H9 (cell line): ENCODE data around the gene F2RL3. TPM values are rescaled to one million over a fixed set of nuclear protein-coding genes. Genes with fewer than 3 reads are reported as not detected.

ENCODE experiments used
- DNase-seq: peaks from one replicate; pipeline ENCODE4 v3.0.0-alpha.2; 2017
- H2AFZ ChIP-seq: one replicate; pipeline ENCODE4 v1.6.1; 2013; ENCODE audit warnings: mild to moderate bottlenecking, low read length, control low read depth, moderate library complexity
- H2AK5ac ChIP-seq: 2 replicates; pipeline ENCODE4 v1.6.1; 2013; ENCODE audit warnings: low read length, control low read depth, mixed read lengths; ENCODE audit not compliant: insufficient read length
- H2BK120ac ChIP-seq: one replicate; pipeline ENCODE4 v1.6.1; 2013; ENCODE audit warnings: low read depth, mild to moderate bottlenecking, low read length, control low read depth, inconsistent platforms; ENCODE audit not compliant: poor library complexity, severe bottlenecking
- H2BK12ac ChIP-seq: 2 replicates; pipeline ENCODE4 v1.6.1; 2013; ENCODE audit warnings: low read length, control low read depth, mixed read lengths, low read depth; ENCODE audit not compliant: insufficient read length
- H2BK15ac ChIP-seq: 2 replicates; pipeline ENCODE4 v1.6.1; 2013; ENCODE audit warnings: low read depth, low read length, control low read depth
- H2BK20ac ChIP-seq: one replicate; pipeline ENCODE4 v1.6.1; 2013; ENCODE audit warnings: low read depth, mild to moderate bottlenecking, low read length, control low read depth, inconsistent platforms; ENCODE audit not compliant: poor library complexity, severe bottlenecking
- H2BK5ac ChIP-seq: 2 replicates; pipeline ENCODE4 v1.6.1; 2013; ENCODE audit warnings: low read length, control low read depth, mixed read lengths; ENCODE audit not compliant: insufficient read length
- H3K14ac ChIP-seq: 2 replicates; pipeline ENCODE4 v1.6.1; 2013; ENCODE audit warnings: low read length, control low read depth; ENCODE audit not compliant: insufficient read depth
- H3K18ac ChIP-seq: 2 replicates; pipeline ENCODE4 v1.6.1; 2013; ENCODE audit warnings: low read depth, mild to moderate bottlenecking, mixed read lengths, low read length, control low read depth; ENCODE audit not compliant: insufficient read length
- H3K23ac ChIP-seq: 2 replicates; pipeline ENCODE4 v1.6.1; 2013; ENCODE audit warnings: low read length, control low read depth, mixed read lengths, low read depth; ENCODE audit not compliant: insufficient read length
- H3K23me2 ChIP-seq: 2 replicates; pipeline ENCODE4 v1.6.1; 2013; ENCODE audit warnings: low read depth, mild to moderate bottlenecking, mixed read lengths, low read length, control low read depth; ENCODE audit not compliant: insufficient read length, poor library complexity, severe bottlenecking
- H3K27ac ChIP-seq: 2 replicates; pipeline ENCODE4 v1.5.1; 2013; ENCODE audit warnings: low read length, control low read depth, mixed read lengths, low read depth; ENCODE audit not compliant: insufficient read length
- H3K27me3 ChIP-seq: 2 replicates; pipeline ENCODE4 v1.6.1; 2013; ENCODE audit warnings: low read length, control low read depth, inconsistent platforms; ENCODE audit not compliant: insufficient read depth
- H3K4ac ChIP-seq: 2 replicates; pipeline ENCODE4 v1.6.1; 2013; ENCODE audit warnings: low read depth, mild to moderate bottlenecking, control low read depth, inconsistent platforms, low read length, moderate library complexity
- H3K4me1 ChIP-seq: 2 replicates; pipeline ENCODE4 v1.6.1; 2013; ENCODE audit warnings: low read length, control low read depth, inconsistent platforms; ENCODE audit not compliant: insufficient read depth
- H3K4me2 ChIP-seq: 2 replicates; pipeline ENCODE4 v1.6.1; 2013; ENCODE audit warnings: low read length, control low read depth, mixed read lengths; ENCODE audit not compliant: insufficient read length, insufficient read depth
- H3K56ac ChIP-seq: 2 replicates; pipeline ENCODE4 v1.6.1; 2013; ENCODE audit warnings: low read depth, mild to moderate bottlenecking, mixed read lengths, low read length, control low read depth; ENCODE audit not compliant: insufficient read length
- H3K79me1 ChIP-seq: 2 replicates; pipeline ENCODE4 v1.6.1; 2013; ENCODE audit warnings: low read depth, mild to moderate bottlenecking, moderate library complexity, low read length, control low read depth, inconsistent platforms; ENCODE audit not compliant: insufficient read depth, poor library complexity, severe bottlenecking
- H3K79me2 ChIP-seq: 2 replicates; pipeline ENCODE4 v1.6.1; 2013; ENCODE audit warnings: low read length, control low read depth, inconsistent platforms; ENCODE audit not compliant: insufficient read depth
- H3K9ac ChIP-seq: 2 replicates; pipeline ENCODE4 v1.6.1; 2013; ENCODE audit warnings: low read length, control low read depth, mixed read lengths; ENCODE audit not compliant: insufficient read length; ENCODE audit errors: extremely low read depth
- H3K9me3 ChIP-seq: one replicate; pipeline ENCODE4 v1.6.1; 2013; ENCODE audit warnings: low read depth, low read length, inconsistent platforms; ENCODE audit not compliant: control insufficient read depth
- H3T11ph ChIP-seq: one replicate; pipeline ENCODE4 v1.6.1; 2013; ENCODE audit warnings: mild to moderate bottlenecking, low read length, control low read depth, inconsistent platforms
- H4K20me1 ChIP-seq: one replicate; pipeline ENCODE4 v1.6.1; 2013; ENCODE audit not compliant: control insufficient read depth, insufficient read length, insufficient read depth
- H4K5ac ChIP-seq: 2 replicates; pipeline ENCODE4 v1.6.1; 2013; ENCODE audit warnings: low read depth, mild to moderate bottlenecking, mixed read lengths, low read length, control low read depth; ENCODE audit not compliant: insufficient read length
- H4K8ac ChIP-seq: replicated peaks from 2 replicates; pipeline ENCODE4 v1.6.1; 2013; ENCODE audit warnings: low read length, control low read depth, mixed read lengths, low read depth; ENCODE audit not compliant: insufficient read length
- H4K91ac ChIP-seq: 2 replicates; pipeline ENCODE4 v1.6.1; 2013; ENCODE audit warnings: low read depth, mild to moderate bottlenecking, moderate library complexity, mixed read lengths, low read length, control low read depth; ENCODE audit not compliant: insufficient read length
- H3K27ac Mint-ChIP-seq, 3 experiments: 2 replicates in 2 of 3; 3 replicates in 1 of 3; pipeline ENCODE4 v1.8.0; 2020 to 2021; ENCODE audit warnings: mixed read lengths in 3 of 3, mild to moderate bottlenecking in 1 of 3, moderate library complexity in 1 of 3
- H3K27me3 Mint-ChIP-seq: 2 replicates; pipeline ENCODE4 v1.8.0; 2021; ENCODE audit warnings: low read depth, mild to moderate bottlenecking, moderate library complexity, mixed read lengths
- H3K36me3 Mint-ChIP-seq, 3 experiments: 2 replicates in 2 of 3; 3 replicates in 1 of 3; pipeline ENCODE4 v1.8.0; 2020 to 2021; ENCODE audit warnings: low read depth in 3 of 3, mixed read lengths in 3 of 3; ENCODE audit not compliant: insufficient read depth in 1 of 3
- H3K4me1 Mint-ChIP-seq, 2 experiments: 2 replicates each; pipeline ENCODE4 v1.8.0; 2020; ENCODE audit warnings: mixed read lengths in 2 of 2
- H3K4me3 Mint-ChIP-seq, 2 experiments: 2 replicates in 1 of 2; 3 replicates in 1 of 2; pipeline ENCODE4 v1.8.0; 2020 to 2021; ENCODE audit warnings: mild to moderate bottlenecking in 2 of 2, mixed read lengths in 2 of 2, moderate library complexity in 1 of 2
- H3K9me3 Mint-ChIP-seq, 2 experiments: 2 replicates in 1 of 2; 3 replicates in 1 of 2; pipeline ENCODE4 v1.8.0; 2020; ENCODE audit warnings: mild to moderate bottlenecking in 2 of 2, mixed read lengths in 2 of 2, moderate library complexity in 1 of 2
- CTCF ChIP-seq: fragments of 200-600 bp; sonication (generic); conservative IDR thresholded peaks from 3 replicates; pipeline ENCODE4 v1.8.0; 2021; ENCODE audit warnings: antibody characterized with exemption, mild to moderate bottlenecking
- WGBS: extraction: QIAGEN DNeasy Blood & Tissue Kit; methylation state at CpG from one replicate; pipeline ENCODE4 v1.1.7; 2013; ENCODE audit warnings: missing lambda C conversion rate, low lambda C conversion rate, mixed read lengths; ENCODE audit not compliant: insufficient read length; ENCODE audit errors: extremely low coverage; 5-methylcytosine and 5-hydroxymethylcytosine counted together
- total RNA-seq: library from RNA; stranded (reverse); gene quantifications from 2 replicates; pipeline ENCODE4 v1.2.1, GENCODE V29; 2021

Gene F2RL3
- total RNA-seq, 1 experiment from 2014 or later, result not detected

GRCh38 chr19:16859626-16860025 is 29.2 kb upstream of the F2RL3 start:
- Histone ChIP-seq H3K79me2 (no peaks in the 10 kb centered on the region), H3K18ac (no peak overlapping the region), H2BK12ac (no peak overlapping the region), H3K4ac (no peak overlapping the region), H3K9ac (no peak overlapping the region), H4K5ac (no peak overlapping the region), H2AFZ (no peak overlapping the region), H3K27ac (no peak overlapping the region), H4K91ac (no peak overlapping the region), H3K56ac (no peak overlapping the region), H3K4me2 (no peak overlapping the region), H2BK15ac (no peak overlapping the region), H4K8ac (no peak overlapping the region), H3K4me1 (no peaks in the 10 kb centered on the region), H4K20me1 (no peaks in the 10 kb centered on the region), H2BK5ac (no peak overlapping the region), H3T11ph (no peak overlapping the region), H3K23me2 (no peaks in the 10 kb centered on the region), H2BK20ac (no peak overlapping the region), H2AK5ac (no peak overlapping the region), H3K27me3 (no peaks in the 10 kb centered on the region), H3K79me1 (no peaks in the 10 kb centered on the region), H3K23ac (no peak overlapping the region), H3K14ac (no peak overlapping the region), H2BK120ac (no peak overlapping the region), H3K9me3 (no peaks in the 10 kb centered on the region)
- Mint-ChIP-seq H3K4me1 (no peaks in the 10 kb centered on the region), H3K4me3 (no peak overlapping the region), H3K36me3 (peaks cover 21 to 54% (median 52%) of the 10 kb centered on the region in 3 experiments; a peak in 6 of 7 replicates), H3K27ac (peak overlapping the region; percentile 59 to 79 (median 71); a peak in 4 of 7 replicates), H3K9me3 (no peaks in the 10 kb centered on the region), H3K27me3 (no peaks in the 10 kb centered on the region)
- no peak for DNase-seq
- WGBS, result no CpG with 5 or more reads among the region's 7 CpGs
- TF ChIP-seq CTCF, result no peak
